NCI-H69 (cell line): ENCODE measurements around the gene ZNF587B.
A peak's percentile ranks its signal among the peaks of the same experiment; 100 is the strongest.
"Not testable (repeated sequence)": the region's sequence is repeated elsewhere in the genome, so short reads cannot be mapped to it uniquely, and the experiment has no call there.

Source experiments
- DNase-seq: peaks from one replicate; lab custom pipeline; 2025; lab: John Stamatoyannopoulos, UW

ZNF587B gene

GRCh38 chr19:57830071-57830602, at the start of gene ZNF587B:
TSS of gene ZNF587B (plus strand) at chr19:57830299. CDS start at chr19:57830529, 230 bp downstream.
- DNase-seq: peak; percentile 55

DNA sequence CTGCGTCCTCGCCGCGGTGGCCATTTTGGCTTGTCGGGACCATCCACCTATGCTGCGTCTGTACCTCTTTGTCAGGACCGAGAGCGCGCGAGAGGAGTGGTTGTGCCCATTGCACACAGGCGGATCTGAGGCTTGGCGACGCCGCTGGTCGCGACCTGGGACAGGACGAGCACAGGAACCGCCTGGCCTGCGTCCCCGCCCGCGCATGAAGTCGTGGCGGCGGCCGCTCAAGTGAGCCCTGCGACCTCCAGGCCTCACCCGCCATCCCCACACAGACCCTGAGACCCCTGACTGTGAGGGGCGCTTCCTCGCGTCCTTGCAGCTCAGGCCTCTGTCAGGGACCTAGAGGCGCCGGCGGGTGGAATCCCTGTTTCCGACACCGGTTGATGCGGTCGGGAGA, 43.8 kb upstream of the ZNF587B start:
- DNase-seq: no peak

DNA sequence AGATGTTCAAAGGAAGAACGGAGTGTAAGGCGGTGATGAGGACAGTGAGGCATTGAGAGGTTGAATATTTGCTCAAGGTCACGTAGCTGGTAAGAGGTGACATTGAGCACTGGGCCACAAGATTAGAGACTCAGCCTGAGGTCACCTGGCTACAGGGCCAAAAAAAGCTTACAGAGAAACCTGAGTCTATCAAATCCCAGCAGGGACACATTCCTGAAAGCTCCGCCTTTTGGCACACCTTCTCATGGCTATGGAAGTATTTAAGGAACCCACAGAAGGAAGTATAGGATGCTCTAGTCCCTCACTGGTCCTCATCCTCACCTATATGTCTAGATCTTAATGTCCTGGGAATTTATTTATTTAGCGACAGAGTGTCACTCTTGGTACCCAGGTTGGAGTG, 43.2 kb upstream of the ZNF587B start:
- no peak for DNase-seq

- no peak for DNase-seq
Observed at GRCh38 chr19:57788114-57788692, 41.9 kb upstream of the ZNF587B start.

DNA sequence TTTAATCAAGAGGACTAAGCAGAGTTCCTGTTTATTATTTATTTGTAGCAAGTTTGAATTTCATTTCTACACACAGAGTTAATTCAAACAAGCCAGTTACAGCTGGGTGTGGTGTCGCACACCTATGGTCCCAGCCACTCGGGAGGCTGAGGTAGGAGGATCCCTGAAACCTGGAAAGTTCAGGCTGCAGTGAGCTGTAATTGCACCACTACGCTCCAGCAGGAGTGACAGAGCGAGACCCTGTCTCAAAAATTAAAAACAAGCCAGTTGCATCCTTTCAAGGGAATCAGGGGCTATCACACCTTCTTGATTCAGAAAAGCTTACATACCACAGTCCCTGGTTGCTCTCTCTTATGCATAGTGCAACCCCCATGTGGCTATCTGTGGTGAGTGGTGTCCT, 40.8 kb upstream of the ZNF587B start:
- DNase-seq: no peak

- DNase-seq: not testable (repeated sequence)
Observed at GRCh38 chr19:57796580-57796979, 33.5 kb upstream of the ZNF587B start.

GRCh38 chr19:57800696-57801095, 29.4 kb upstream of the ZNF587B start:
- DNase-seq: no peak

- no peak for DNase-seq
Observed at GRCh38 chr19:57802269-57802668, 27.8 kb upstream of the ZNF587B start.

GRCh38 chr19:57803265-57803593, 26.9 kb upstream of the ZNF587B start:
- DNase-seq: no peak

DNA sequence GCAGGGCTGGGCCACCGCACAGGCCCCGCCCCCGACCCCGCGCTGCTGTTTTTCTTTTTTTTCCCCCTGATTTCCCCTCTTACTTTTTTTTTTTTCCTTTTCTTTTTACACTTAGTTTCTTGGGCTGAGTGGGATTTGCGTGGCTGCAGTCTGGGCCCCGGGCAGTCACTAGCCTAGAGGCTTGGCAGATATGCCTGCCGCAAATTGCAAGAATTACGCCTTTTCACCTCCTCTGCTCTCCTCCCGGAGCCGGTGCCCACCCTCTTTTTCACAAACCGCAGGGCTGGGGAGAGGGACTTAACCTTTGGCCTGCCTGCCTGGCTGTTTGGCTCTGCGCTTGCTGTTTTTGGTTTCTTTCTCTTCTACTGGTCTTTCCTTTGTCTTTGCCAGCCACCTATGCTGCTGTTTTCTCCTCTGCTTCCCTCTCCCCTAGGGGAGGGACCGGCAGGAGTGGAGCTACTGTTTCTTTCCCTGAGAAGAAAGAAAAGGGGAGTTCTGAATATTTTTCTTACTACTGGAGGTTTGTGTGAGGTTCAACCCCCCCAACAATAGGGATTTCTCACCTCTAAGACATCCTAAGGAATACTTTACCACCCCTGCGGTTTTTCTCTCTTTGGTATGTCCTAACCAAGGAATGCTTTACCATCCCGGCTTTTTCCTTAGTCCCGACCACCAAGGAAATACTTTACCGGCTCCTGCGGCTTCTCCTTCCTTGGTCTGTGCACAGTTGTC, 26.3 kb upstream of the ZNF587B start:
- peak; percentile 23 for DNase-seq

GRCh38 chr19:57807541-57807940, 22.6 kb upstream of the ZNF587B start:
- DNase-seq: no peak

- DNase-seq: not testable (repeated sequence)
Observed at GRCh38 chr19:57810410-57811295, 19.4 kb upstream of the ZNF587B start.

DNA sequence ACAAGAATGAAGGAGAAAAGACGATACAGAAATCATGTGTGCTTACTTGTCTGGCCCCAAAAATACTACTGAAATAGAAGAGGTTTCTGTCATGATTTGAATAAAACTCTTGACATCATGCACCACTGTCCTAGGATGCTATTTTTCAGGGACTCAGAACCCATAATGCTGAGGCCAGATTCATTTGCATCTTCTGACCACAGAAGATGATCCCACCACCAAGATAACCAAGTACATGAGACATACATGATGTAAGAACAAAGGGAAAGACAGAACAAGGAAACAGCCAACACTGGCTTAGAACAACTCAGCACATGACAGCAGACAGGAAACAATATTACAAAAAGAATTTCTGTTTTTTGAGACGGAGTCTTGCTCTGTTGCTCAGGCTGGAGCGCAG, 17.9 kb upstream of the ZNF587B start:
- DNase-seq: no peak

- not testable (repeated sequence) for DNase-seq
Observed at GRCh38 chr19:57812975-57813820, 16.9 kb upstream of the ZNF587B start.

GRCh38 chr19:57813919-57814504, 16.1 kb upstream of the ZNF587B start:
- no peak for DNase-seq

DNA sequence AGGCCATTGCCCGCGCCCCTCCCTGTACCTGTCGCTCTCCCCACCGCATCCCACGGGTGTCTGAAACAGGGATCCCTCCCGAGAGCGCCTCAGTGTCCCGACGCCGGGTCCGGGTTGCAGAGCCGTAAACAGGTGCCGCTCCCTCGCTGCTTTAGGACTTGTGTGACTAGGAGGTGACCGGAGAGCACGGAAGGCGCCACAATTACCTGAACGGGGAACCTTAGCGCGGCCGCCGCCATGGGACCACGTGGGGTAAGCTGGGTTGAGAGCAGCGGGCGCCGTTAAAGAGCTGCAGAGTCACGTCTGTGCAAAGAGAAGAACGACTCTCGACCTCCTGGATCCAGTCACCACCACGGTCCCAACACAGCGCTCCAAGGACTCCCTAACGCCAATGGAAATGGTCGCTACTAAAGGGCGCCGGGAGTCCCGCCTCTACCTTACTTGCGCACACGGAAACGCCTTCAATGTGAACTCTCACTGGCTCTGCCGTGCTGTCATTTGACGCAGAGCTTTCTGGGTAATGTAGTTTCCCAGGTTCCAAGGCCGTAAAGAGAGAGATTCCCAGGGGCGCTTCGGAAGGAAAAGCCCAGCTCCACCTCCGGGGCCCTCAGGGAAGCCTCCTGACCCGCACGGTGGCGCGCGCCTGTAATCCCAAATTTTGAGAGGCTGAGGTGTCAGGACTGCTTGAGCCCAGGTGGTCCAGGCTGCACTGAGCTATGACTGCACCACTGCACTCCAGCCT, 15.4 kb upstream of the ZNF587B start, which contains the start of gene ZNF552:
Gene ZNF552 (minus strand): TSS at position 409 of the 742 bp plus-strand sequence. CDS start 170 bp downstream, at position 239.
- peak; percentile 98 for DNase-seq

- no peak for DNase-seq
Observed at GRCh38 chr19:57815247-57816075, 14.6 kb upstream of the ZNF587B start.

DNA sequence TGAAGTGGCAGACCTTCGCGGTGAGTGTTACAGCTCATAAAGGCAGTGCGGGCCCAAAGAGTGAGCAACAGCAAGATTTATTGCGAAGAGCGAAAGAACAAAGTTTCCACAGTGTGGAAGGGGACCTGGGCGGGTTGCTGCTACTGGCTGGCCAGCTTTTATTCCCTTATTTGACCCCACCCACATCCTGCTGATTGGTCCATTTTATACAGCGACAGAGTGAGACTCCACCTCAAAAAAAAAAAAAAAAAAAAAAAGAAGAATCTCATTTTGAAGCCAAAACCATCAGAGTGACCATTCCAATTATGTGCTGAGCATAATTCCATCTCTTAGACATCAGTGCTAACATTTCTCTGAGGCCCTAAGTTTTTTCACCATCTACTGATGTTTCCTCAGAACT, 13.4 kb upstream of the ZNF587B start:
- DNase-seq: no peak

DNA sequence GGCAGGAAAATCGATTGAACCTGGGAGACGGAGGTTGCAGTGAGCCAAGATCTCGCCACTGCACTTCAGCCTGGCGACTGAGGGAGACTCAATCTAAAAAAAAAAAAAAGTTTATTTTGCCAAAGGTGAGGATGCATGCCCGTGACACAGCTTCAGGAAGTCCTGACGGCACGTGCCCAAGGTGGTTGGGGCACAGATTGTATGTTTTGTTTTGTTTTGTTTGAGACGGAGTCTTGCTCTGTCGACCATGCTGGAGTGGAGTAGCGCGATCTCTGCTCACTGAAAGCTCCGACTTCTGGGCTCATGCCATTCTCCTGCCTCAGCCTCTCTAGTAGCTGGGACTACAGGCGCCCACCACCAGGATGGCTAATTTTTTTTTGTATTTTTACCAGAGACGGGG, 12.1 kb upstream of the ZNF587B start:
- no peak for DNase-seq

DNA sequence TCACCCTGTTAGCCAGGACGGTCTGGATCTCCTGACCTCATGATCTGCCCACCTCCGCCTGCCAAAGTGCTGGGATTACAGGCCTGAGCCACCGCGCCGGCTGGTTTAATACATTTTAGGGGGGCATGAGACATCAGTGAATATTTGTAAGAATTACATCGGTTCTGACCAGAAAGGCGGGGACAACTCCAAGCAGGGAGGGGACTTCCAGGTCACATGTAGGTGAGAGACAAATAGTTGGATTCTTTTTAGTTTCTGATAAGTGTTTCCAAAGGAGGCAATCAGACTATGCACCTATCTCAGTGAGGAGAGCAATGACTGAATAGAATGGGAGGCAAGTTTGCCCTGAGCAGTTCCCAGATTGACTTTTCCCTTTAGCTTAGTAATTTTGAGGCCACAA, 11.7 kb upstream of the ZNF587B start:
- no peak for DNase-seq
